G401.6 (cell line): Measurements from ENCODE around the gene HSPB2.

Experiments used
- FAIRE-seq: peaks from 2 replicates; lab custom pipeline; 2012; peaks lifted over from hg19 to GRCh38; lab: Jason Lieb, UNC

HSPB2 gene

DNA sequence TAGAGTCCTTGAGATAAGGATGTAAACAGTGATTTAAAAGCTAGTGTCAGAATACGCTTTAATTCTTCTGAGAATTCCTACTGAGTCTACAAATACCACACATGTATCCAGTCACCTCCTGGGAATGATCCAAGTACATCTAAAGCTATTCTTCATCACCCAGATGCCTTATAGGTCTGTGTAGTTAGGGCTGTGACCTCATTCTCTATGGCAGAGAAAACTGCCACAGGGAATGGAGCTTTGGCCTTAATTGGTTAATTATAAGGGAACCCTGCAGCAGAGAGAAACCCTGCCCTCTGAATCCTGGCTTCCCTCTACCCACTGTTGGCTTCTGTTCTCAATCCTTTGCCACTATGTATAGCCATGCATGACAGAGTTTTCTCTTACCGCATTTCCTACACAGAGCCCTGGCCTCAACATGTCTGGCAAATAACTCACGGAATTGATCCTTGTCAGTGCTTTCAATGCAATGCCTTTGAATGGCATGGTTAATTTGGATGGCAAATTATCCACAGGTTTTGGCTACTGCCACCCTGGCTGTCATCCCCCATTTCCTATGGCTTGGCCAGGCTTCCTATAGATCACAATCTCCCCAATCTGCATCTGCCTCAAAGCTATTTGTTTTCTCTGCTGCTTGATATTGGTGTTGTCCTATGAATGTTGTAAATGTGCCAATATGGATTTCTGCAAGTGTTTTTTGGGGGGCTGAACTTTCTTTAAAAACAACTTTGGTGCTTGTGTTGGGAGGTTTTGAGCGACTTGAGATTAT is 27.5 kb downstream of the HSPB2 start:
- no peak for FAIRE-seq

GRCh38 chr11:111941963-111942362 is 29.4 kb downstream of the HSPB2 start:
- FAIRE-seq, result no peak

GRCh38 chr11:111942829-111943228 is 30.3 kb downstream of the HSPB2 start:
- no peak for FAIRE-seq

GRCh38 chr11:111944139-111944538 is 31.6 kb downstream of the HSPB2 start:
- FAIRE-seq, result no peak

DNA sequence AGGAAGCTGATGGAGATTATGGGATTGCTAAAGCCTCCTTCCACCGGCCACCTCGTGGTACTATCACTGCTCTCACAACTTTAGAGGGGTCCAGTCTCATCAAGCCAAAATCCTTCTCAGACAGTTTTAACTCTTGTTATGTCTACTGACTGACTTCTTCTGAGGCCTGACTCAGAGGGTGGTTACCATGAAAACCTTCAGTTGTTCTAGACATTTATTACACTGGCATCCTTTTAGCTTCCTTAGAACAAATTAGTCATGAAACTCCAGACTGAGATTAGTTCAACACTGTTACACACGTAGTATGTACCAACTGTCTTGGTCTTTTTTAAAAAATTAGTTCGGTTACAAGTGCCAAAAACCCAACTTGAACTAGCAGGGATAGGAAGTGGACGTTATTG is 32.1 kb downstream of the HSPB2 start:
- no peak for FAIRE-seq

- no peak for FAIRE-seq
Measured at GRCh38 chr11:111945198-111945597, 32.7 kb downstream of the HSPB2 start.

- FAIRE-seq, result no peak
Measured at GRCh38 chr11:111946499-111946898, 34.0 kb downstream of the HSPB2 start.

DNA sequence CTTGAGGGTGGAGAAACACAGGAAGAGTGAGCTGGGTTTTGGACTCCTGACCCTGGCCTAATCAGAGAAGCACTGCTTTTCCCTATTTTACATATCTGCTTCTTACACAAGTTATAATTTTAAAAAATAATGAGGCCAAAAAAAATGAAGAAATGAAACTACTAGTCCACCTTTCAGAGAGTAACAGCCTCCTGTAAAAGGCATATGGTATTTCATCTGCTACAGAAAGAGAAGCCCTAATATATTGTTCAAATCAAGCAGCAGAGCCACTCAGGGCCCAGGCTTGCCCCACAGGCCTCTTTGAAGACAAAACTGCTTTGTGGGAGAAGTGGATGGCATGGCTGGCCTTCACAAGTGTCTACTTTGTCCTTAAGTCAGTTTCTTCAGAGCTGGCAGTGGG is 34.6 kb downstream of the HSPB2 start:
- FAIRE-seq, result no peak

GRCh38 chr11:111949519-111950426 is 37.2 kb downstream of the HSPB2 start:
- no peak for FAIRE-seq

DNA sequence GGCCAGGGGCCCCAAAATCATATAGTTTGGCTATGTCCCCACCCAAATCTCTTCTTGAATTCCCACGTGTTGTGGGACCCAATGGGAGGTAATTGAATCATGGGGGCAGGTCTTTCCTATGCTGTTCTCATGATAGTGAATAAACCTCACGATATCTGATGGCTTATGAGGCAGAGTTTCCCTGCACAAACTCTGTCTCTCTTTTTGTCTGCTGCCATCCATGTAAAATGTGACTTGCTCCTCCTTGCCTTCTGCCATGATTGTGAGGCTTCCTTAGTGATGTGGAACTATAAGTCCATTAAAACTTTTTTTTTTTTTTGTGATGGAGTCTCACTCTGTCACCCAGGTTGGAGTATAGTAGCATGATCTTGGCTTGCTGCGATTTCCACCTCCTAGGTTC is 39.0 kb downstream of the HSPB2 start:
- no peak for FAIRE-seq

DNA sequence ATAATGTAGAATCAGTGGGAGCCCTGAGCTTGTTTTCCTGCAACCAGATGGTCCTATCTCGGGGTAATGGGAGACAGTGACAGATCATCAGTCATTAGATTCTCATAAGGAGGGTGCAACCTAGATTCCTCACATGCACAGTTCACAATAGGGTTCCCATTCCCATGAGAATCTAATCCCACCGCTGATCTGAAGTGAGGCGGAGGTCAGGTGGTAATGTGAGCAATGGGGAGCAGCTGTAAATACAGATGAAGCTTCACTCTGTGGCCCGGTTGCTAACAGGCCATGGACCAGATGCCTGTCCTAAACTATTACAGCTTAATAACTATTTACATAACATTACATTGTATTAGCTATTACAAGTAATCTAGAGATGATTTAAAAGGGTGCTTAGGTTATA is 41.6 kb downstream of the HSPB2 start:
- FAIRE-seq, result no peak

DNA sequence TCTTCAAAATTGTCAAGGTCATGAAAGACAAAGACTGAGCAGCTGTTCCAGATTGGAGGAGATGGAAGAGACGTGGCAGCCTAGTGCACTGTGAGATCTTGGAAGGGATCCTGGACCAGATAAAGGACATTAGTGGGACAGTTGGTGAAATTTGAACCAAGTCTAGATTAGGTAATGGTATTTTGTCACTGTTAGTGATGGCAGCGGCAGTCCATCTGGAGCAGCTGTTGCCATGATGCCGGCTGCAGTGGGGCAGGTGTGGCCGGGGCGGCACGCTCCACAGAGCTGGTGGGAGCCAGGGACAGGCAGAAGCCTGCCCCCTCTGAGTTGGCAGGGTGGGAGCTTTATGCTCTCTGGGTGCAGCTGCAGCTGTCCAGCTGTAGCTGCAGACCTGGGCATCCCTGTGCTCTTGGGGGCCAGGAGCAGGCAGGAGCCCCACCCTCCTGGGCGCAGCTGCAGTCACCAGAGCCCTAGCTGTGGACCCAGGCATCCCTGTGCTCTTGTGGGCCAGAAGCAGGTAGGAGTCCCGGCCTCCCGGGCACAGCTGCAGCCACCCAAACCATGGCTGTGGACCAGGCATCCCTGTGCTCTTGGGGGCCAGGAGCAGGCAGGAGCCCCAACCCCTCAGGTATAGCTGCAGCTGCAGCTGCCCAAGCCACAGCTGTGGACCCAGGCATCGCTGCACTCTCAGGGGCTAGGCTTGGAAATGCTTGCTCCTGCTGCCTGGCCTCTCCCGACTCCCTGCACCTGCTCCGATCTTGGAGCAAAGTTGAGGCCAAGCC is 45.3 kb downstream of the HSPB2 start:
- no peak for FAIRE-seq

DNA sequence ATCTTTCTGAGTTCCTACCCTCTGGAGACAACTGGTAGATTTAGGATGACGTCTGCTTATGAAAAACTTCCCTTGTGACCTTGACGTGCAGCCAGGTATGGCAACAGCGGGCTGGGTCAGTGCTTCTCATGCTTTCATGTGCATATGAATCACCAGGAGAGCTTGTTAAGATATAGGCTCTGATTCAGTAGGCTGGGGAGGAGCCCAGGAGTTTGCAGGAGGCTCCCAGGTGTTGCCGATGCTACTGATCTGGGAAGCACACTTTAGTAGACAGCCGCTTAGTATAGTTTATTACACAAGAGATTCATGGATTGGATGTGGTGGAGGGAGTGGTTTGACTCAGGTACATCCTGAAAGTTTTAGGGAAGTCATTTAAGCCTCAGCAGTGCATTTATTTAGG is 48.4 kb downstream of the HSPB2 start:
- no peak for FAIRE-seq

DNA sequence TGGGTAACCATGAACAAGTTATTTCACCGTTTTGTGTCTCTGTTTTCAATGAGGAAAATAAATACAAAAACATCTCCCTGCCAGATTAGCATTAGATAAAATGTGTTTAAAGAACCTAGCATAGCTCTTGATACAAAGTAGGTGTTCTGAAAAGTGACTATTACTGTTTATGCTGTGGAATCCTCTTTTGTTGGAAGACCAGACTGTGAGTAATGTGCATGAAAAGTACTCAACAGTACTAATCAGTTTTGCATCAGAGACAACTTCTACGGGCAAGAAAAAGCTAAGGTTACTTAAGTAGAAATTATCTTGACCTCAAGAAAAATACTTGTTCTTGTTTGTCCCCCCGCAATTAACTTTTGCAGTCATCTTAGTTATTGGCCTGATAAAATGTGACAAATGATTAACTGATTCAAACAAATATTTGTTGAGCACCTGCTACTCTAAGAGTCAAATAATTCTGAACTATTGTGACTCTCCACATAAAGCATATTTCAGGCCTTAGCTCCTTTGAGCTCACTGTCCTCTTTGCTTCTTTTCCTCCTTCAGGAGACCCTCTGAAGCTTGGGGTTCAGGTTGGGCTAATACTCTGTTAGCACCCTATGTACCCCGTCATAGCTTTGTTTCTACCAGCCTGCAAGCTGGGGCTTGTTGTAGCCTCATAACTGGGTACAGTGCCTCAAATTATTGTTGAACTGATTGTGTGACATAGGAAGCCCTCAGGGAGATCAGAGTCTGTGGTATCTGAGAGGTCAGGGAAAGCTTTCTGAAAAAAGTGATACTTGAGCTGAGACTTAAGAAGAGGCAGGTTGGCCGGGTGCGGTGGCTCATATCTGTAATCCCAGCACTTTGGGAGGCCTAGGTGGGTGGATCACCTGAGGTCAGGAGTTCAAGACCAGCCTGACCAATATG is 49.1 kb downstream of the HSPB2 start:
- no peak for FAIRE-seq
